ENCODE measurements around the gene PARP12. TPM values are rescaled to one million over a fixed set of nuclear protein-coding genes. Genes with fewer than 3 reads are reported as not detected.

PARP12 gene
- total and polyA plus RNA-seq, 9 of the 15 experiments (the other 6 are each of a cell fraction or from before 2014, with no cell fraction given) = 4.6 to 40.4 (median 23.5) TPM

- TF ChIP-seq MLLT1 (IDR thresholded peaks at IDR 0.05) (peak; percentile 78 to 83; a peak in 2 of 4 replicates), NFIC (IDR thresholded peaks at IDR 0.05) (peak; percentile 47), KLF6 (CRISPR knock-in tag; IDR thresholded peaks at IDR 0.05; ENCODE audit: borderline replicate concordance) (no peak), BCLAF1 (IDR thresholded peaks at IDR 0.05; ENCODE audit: borderline replicate concordance in 1 of 2, control insufficient read depth in 1 of 2, low read depth in 2 of 2, low read length in 1 of 2) (no peak), XRCC3 (IDR thresholded peaks at IDR 0.05) (no peak), PRDM10 (IDR thresholded peaks at IDR 0.05; ENCODE audit: partially characterized antibody) (peak; percentile 77), CGGBP1 (CRISPR knock-in tag; IDR thresholded peaks at IDR 0.05) (no peak), CXXC5 (CRISPR knock-in tag; IDR thresholded peaks at IDR 0.05) (peak; percentile 52; the same call in 1 of the 2 replicates), ARNT (IDR thresholded peaks at IDR 0.05) (peak; percentile 46 to 93; a peak in 2 of 4 replicates), ZNF146 (CRISPR knock-in tag; IDR thresholded peaks at IDR 0.05; ENCODE audit: unreplicated experiment) (no peak), CREB3 (tag; conservative IDR thresholded peaks at IDR 0.05; ENCODE audit: low read depth) (no peak; the same call in 1 of the 2 replicates), ZKSCAN3 (CRISPR knock-in tag; IDR thresholded peaks at IDR 0.05) (no peak), EZH2 (IDR thresholded peaks at IDR 0.05; ENCODE audit: borderline replicate concordance, low read depth, low read length) (no peak), ATF1 (CRISPR knock-in tag; IDR thresholded peaks at IDR 0.05) (no peak), ATF1 (tag; IDR thresholded peaks at IDR 0.05) (peak; percentile 71), THAP7 (CRISPR knock-in tag; IDR thresholded peaks at IDR 0.05) (no peak)
Measured at GRCh38 chr7:139976838-139977656, 85.7 kb downstream of the PARP12 start (continued).

All from K562 (cell line).